GM12872 (cell line): ENCODE measurements around the gene PHAF1.

Source experiments
- CTCF ChIP-seq: IDR thresholded peaks from 3 replicates; pipeline ENCODE4 v1.5.1; 2011; ENCODE audit warnings: low read depth, mild to moderate bottlenecking, low read length, moderate library complexity; ENCODE audit not compliant: insufficient read depth

The PHAF1 gene

GRCh38 chr16:67191995-67192681 lies 82.4 kb downstream of the PHAF1 start, which contains the start of gene E2F4:
TSS of gene E2F4 (plus strand) at chr16:67192155. CDS start at chr16:67192228, 73 bp downstream.
- TF ChIP-seq CTCF = no peak

- no peak for TF ChIP-seq CTCF
These were observed 83.1 kb downstream of the PHAF1 start for GRCh38 chr16:67192781-67193361.

GRCh38 chr16:67193536-67193935 lies 83.8 kb downstream of the PHAF1 start:
- no peak for TF ChIP-seq CTCF

GRCh38 chr16:67194260-67194659 lies 84.5 kb downstream of the PHAF1 start:
- no peak for TF ChIP-seq CTCF

GRCh38 chr16:67195676-67196075 lies 85.9 kb downstream of the PHAF1 start:
- TF ChIP-seq CTCF = no peak

GRCh38 chr16:67196881-67197280 lies 87.1 kb downstream of the PHAF1 start:
- no peak for TF ChIP-seq CTCF

- no peak for TF ChIP-seq CTCF
These were observed 88.0 kb downstream of the PHAF1 start for GRCh38 chr16:67197704-67198103.
